ENCODE results near the gene CALML5. TPM values are rescaled to one million over a fixed set of nuclear protein-coding genes. Genes with fewer than 3 reads are reported as not detected.

CALML5 gene
- total RNA-seq, 1 experiment from 2014 or later = not detected

DNA sequence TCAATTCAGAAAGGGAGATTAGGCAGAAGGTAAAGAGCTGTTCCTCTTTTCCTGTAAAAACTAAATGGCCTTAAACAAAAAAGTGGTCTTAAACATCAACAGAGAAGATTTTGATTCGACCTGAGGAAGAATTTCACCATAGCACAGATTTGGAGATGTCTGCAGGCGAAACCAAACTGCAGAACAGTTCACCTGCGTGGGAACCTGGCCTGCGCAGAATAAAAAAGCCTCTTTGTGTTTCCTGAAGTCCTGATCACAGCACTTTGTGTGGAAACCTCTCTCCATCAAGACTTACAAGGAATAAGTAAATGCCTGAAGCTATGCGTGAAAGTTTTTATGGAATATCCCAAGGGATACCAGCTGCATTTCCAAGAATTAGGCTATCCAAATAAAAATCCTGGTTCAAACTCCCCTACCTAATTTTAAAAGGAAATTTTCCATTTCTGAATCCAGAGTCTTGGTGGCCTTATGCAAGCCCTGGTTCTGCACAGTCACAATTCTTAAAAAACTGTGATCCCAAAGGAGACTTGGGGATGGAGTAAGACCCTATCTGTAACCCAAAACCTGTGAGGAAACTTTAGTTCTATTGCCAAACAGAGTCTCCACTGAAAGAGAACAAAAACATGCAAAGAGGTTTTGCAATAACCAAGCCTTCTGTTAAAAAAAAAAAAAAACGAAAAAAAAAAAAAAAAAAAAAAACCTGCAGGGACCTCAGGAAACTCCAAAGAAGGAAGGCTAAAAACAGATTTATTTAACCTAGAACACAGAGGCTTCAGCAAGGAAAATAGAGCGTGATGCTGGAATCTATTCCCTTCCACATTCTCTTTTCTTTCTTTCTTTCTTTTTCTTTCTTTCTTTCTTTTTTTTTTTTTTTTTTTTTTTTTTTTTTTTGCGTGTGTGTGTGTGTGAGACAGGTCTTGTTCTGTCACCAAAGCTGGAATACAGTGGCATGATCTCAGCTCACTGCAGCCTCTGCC, 35.8 kb upstream of the CALML5 start:
- no peak for DNase-seq (ENCODE audit: low spot score)
- CTCF ChIA-PET = no interaction called here
- Mint-ChIP-seq H3K4me1 (peaks cover 8% of the 10 kb centered on the region), H3K4me3 (no peak overlapping the region), H3K27ac (no peak overlapping the region), H3K27me3 (ENCODE audit: low read depth) (no peaks in the 10 kb centered on the region; the same call in 1 of the 2 replicates), H3K36me3 (no peaks in the 10 kb centered on the region; the same call in 1 of the 2 replicates), H3K9me3 (peaks cover 9% of the 10 kb centered on the region)
- no peak for ATAC-seq
- TF ChIP-seq, protein P1, sequence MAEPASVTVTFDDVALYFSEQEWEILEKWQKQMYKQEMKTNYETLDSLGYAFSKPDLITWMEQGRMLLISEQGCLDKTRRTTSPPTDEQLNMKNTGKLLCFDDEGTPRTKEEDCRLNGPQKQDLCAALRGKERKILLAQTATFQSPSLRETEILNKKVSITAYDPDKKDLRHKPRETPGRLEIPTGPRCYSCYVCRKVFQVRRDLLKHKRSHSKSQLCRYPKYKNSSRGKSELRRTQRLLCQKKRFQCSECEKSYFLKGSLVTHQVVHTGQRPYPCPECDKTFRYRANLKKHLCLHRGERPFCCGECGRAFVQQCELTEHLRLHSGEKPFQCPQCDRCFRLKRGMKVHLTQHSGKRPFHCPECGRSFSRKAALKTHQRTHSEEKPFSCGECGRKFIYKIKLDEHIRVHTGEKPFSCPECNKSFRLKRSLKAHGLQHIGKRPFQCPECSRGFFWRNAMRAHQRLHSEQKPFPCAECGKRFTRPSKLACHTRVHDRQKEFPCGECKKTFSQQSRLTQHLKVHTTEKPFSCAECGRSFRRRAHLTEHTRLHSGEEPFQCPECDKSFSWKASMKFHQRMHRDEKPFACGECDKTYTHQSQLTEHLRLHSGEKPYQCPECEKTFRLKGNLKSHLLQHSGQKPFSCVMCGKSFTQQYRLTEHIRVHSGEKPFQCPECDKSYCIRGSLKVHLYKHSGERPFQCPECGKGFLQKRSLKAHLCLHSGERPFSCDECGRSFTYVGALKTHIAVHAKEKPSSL (CRISPR knock-in tag; conservative IDR thresholded peaks at IDR 0.05) = no peak
- TF ChIP-seq KAT7 (CRISPR knock-in tag; IDR thresholded peaks at IDR 0.05; ENCODE audit: borderline replicate concordance) (no peak), ZNF138 (CRISPR knock-in tag; conservative IDR thresholded peaks at IDR 0.05) (no peak), NR3C1 (CRISPR knock-in tag; conservative IDR thresholded peaks at IDR 0.05; ENCODE audit: low read depth) (no peak), RELA (CRISPR knock-in tag; IDR thresholded peaks at IDR 0.05; ENCODE audit: borderline replicate concordance) (no peak), MYBL2 (CRISPR knock-in tag; IDR thresholded peaks at IDR 0.05) (no peak), FOXJ3 (CRISPR knock-in tag; IDR thresholded peaks at IDR 0.05; ENCODE audit: borderline replicate concordance) (no peak), TCF7 (CRISPR knock-in tag; IDR thresholded peaks at IDR 0.05; ENCODE audit: low read depth) (no peak), SMAD4 (CRISPR knock-in tag; IDR thresholded peaks at IDR 0.05) (no peak), CREM (CRISPR knock-in tag; IDR thresholded peaks at IDR 0.05) (no peak), GTF2I (CRISPR knock-in tag; conservative IDR thresholded peaks at IDR 0.05) (no peak)
- TF ChIP-seq, protein P2, sequence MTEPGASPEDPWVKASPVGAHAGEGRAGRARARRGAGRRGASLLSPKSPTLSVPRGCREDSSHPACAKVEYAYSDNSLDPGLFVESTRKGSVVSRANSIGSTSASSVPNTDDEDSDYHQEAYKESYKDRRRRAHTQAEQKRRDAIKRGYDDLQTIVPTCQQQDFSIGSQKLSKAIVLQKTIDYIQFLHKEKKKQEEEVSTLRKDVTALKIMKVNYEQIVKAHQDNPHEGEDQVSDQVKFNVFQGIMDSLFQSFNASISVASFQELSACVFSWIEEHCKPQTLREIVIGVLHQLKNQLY (CRISPR knock-in tag; IDR thresholded peaks at IDR 0.05) = no peak
- TF ChIP-seq, protein P3, sequence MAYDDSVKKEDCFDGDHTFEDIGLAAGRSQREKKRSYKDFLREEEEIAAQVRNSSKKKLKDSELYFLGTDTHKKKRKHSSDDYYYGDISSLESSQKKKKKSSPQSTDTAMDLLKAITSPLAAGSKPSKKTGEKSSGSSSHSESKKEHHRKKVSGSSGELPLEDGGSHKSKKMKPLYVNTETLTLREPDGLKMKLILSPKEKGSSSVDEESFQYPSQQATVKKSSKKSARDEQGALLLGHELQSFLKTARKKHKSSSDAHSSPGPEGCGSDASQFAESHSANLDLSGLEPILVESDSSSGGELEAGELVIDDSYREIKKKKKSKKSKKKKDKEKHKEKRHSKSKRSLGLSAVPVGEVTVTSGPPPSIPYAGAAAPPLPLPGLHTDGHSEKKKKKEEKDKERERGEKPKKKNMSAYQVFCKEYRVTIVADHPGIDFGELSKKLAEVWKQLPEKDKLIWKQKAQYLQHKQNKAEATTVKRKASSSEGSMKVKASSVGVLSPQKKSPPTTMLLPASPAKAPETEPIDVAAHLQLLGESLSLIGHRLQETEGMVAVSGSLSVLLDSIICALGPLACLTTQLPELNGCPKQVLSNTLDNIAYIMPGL (CRISPR knock-in tag; IDR thresholded peaks at IDR 0.05) = no peak
- TF ChIP-seq, protein P4, sequence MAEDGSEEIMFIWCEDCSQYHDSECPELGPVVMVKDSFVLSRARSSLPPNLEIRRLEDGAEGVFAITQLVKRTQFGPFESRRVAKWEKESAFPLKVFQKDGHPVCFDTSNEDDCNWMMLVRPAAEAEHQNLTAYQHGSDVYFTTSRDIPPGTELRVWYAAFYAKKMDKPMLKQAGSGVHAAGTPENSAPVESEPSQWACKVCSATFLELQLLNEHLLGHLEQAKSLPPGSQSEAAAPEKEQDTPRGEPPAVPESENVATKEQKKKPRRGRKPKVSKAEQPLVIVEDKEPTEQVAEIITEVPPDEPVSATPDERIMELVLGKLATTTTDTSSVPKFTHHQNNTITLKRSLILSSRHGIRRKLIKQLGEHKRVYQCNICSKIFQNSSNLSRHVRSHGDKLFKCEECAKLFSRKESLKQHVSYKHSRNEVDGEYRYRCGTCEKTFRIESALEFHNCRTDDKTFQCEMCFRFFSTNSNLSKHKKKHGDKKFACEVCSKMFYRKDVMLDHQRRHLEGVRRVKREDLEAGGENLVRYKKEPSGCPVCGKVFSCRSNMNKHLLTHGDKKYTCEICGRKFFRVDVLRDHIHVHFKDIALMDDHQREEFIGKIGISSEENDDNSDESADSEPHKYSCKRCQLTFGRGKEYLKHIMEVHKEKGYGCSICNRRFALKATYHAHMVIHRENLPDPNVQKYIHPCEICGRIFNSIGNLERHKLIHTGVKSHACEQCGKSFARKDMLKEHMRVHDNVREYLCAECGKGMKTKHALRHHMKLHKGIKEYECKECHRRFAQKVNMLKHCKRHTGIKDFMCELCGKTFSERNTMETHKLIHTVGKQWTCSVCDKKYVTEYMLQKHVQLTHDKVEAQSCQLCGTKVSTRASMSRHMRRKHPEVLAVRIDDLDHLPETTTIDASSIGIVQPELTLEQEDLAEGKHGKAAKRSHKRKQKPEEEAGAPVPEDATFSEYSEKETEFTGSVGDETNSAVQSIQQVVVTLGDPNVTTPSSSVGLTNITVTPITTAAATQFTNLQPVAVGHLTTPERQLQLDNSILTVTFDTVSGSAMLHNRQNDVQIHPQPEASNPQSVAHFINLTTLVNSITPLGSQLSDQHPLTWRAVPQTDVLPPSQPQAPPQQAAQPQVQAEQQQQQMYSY (CRISPR knock-in tag; IDR thresholded peaks at IDR 0.05) = no peak
- POLR2A ChIA-PET = no interaction called here

DNA sequence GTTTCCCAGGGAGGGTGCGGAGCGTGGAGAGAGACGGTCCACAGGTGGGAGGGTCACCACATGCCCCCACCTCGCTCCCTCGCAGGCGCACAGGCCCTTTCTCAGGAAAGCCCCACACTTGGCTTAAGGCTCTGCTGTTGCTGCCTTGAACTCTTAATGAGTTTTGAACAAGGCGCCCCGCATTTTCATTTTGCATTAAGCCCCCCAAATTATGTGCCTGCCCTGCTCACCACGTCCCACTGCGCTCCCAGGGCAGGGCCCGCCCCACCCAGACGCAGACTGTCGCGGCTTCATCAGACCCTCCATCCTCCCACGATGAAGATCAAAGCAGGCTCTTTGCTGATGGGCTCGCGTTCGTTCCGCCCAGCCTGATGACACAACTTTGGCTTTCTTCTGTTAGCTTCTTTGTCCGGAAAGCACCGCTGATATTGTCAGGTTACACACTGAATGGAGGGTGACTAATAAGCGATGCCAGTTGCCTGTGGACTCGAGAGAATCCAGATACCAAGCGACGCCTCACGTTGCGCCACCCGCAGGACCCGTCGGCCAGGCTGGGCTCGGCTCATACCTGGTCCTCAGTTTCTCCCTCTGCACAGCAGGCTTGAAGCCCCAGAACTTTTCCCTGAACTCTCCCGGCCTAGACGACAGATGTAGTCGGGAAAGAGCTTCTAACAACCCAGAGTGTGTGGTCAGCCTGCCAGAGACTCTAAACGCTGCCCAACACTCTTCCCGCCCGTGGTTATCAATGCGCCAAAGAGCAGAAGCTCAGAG, 34.9 kb upstream of the CALML5 start:
- peaks cover 9% of the 10 kb centered on the region for H3K9me3 Mint-ChIP-seq
- H3K4me3 Mint-ChIP-seq = no peak overlapping the region
- DNase-seq (ENCODE audit: low spot score) = no peak
- TF ChIP-seq ZNF317 (CRISPR knock-in tag; IDR thresholded peaks at IDR 0.05; ENCODE audit: borderline replicate concordance, low read depth) (no peak), FOXK1 (CRISPR knock-in tag; IDR thresholded peaks at IDR 0.05) (no peak), NR2C2 (CRISPR knock-in tag; IDR thresholded peaks at IDR 0.05) (no peak), NFYB (CRISPR knock-in tag; conservative IDR thresholded peaks at IDR 0.05; ENCODE audit: low read depth) (no peak), ZNF138 (CRISPR knock-in tag; conservative IDR thresholded peaks at IDR 0.05) (no peak), NR1H2 (CRISPR knock-in tag; IDR thresholded peaks at IDR 0.05) (no peak), ZNF219 (CRISPR knock-in tag; IDR thresholded peaks at IDR 0.05; ENCODE audit: borderline replicate concordance) (no peak), ZNF232 (CRISPR knock-in tag; IDR thresholded peaks at IDR 0.05) (no peak)
- TF ChIP-seq, protein P5, sequence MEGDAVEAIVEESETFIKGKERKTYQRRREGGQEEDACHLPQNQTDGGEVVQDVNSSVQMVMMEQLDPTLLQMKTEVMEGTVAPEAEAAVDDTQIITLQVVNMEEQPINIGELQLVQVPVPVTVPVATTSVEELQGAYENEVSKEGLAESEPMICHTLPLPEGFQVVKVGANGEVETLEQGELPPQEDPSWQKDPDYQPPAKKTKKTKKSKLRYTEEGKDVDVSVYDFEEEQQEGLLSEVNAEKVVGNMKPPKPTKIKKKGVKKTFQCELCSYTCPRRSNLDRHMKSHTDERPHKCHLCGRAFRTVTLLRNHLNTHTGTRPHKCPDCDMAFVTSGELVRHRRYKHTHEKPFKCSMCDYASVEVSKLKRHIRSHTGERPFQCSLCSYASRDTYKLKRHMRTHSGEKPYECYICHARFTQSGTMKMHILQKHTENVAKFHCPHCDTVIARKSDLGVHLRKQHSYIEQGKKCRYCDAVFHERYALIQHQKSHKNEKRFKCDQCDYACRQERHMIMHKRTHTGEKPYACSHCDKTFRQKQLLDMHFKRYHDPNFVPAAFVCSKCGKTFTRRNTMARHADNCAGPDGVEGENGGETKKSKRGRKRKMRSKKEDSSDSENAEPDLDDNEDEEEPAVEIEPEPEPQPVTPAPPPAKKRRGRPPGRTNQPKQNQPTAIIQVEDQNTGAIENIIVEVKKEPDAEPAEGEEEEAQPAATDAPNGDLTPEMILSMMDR (IDR thresholded peaks at IDR 0.05) = no peak
- TF ChIP-seq, protein P2 (CRISPR knock-in tag; IDR thresholded peaks at IDR 0.05) = no peak

More for the DNA sequence above, 34.9 kb upstream of the CALML5 start:
- no peak overlapping the region for H3K27ac Mint-ChIP-seq
- H3K4me1 Mint-ChIP-seq = peaks cover 8% of the 10 kb centered on the region
- no peaks in the 10 kb centered on the region for H3K36me3 Mint-ChIP-seq
- CTCF ChIA-PET = no interaction called here
- no peak for ATAC-seq
- POLR2A ChIA-PET = no interaction called here
- H3K27me3 Mint-ChIP-seq (ENCODE audit: low read depth) = no peaks in the 10 kb centered on the region; the same call in 1 of the 2 replicates

Data from WTC11 (cell line).